GM18505 (cell line): ENCODE results near the gene ITPR1.

Experiments
- ATAC-seq: cut with Tn5 transposase; IDR thresholded peaks from one replicate; pipeline ENCODE4 v1.9.1; 2021; ENCODE audit not compliant: unreplicated experiment
- POLR2A ChIP-seq: IDR thresholded peaks from 4 replicates; pipeline ENCODE4 v1.6.1; 2011; ENCODE audit warnings: borderline replicate concordance; ENCODE audit not compliant: insufficient read depth, insufficient read length; ENCODE audit errors: extremely low read depth

The ITPR1 gene

DNA sequence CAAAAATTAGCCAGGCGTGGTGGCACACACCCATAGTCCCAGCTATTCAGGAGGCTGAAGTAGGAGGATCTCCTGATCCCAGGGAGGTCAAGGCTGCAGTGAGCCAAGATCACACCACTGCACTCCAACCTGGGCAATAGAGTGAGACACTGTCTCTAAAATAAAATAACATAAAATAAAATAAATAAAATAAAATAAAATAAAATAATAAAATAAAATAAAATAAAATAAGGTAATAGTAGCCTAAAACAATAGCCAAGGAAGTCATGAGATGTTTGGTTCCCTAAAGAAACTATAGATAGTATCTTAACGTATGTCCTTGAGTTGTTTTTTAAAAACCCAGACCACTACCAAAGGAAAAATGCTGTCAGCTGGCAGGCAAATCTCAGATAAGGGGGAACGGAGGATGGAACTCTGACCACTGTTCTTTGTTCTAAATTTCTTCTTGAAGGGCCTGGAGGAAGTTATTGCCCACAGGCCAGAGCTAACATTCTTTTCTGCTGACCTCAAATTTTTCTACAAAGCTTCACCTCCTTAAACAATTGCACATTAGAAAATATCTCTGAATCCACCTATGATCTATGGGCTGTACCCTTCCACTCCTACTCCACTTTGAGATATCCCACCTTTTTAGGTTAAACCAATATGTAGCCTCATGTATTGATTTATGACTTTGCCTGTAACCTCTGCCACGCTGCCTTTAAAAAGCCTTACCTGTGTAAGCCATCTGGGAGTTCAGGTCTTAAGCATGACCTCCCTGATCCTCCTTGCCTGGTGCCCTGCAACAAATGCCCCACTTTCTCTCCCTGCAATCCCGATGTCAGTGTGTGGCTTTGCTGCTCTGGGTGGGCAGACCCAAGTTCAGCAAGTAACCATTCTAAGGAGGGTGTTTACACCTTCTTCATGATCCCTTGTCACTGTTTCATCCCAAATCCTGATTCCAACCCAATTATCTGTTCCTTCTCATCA lies 359.9 kb downstream of the ITPR1 start:
- no peak for ATAC-seq
- no peak for TF ChIP-seq POLR2A

DNA sequence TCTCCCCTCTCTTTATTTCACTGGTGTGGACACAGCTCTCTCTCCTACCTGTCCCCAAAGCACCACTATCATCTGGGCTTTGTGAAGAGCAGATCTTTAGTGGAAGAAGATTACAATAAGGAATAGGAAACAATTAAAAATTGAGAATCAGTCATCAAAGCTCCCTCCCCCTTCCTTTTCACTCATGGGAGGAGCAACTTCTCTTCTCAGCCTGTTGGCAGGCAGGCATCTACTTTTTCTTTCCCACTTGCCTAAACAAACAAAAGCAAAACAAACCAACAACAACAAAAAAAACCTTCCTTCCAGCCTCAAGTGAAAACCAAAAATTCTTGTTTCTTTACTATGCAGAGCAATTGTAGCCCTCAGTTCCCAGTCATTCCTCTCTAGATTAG lies 360.6 kb downstream of the ITPR1 start:
- no peak for TF ChIP-seq POLR2A
- ATAC-seq = no peak

DNA sequence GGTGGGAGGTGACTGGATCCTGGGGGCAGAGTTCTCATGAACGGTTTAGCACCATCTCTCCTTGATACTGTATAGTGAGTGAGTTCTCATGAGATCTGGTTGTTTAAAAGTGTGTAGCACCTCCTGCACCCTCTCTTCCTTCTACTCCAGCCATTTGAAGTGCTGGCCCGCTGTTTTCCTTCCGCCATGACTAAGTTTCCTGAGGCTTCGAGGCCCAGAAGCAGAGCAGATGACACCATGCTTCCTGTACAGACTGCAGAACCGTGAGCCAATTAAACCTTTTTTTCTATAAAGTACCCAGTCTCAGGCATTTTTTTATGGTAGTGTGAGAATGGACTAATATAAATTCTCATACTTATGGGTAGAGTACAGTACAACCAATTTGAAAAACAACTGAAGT lies 362.5 kb downstream of the ITPR1 start:
- no peak for TF ChIP-seq POLR2A
- ATAC-seq = no peak

DNA sequence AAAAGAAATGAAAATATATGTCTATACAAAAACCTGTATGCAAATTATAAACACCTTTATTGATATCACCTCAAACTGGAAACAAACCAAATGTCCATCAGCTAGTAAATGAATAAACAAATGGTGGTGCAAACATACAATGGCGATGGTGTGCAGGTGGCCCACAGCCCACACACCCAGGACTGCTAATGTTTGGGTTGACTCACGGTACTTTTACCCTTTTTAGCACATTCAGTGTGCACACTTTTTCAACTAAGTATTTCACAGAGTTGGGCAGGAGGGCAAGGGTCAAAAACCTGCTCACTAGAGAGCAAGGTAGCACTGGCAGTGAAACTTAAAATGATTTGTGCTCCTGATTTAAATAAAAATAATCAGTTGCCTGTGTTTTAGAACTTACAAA lies 363.0 kb downstream of the ITPR1 start:
- TF ChIP-seq POLR2A = no peak
- ATAC-seq = no peak

- ATAC-seq = no peak
- TF ChIP-seq POLR2A = no peak
Measured at GRCh38 chr3:4856564-4856963, 363.4 kb downstream of the ITPR1 start.

- no peak for ATAC-seq
- no peak for TF ChIP-seq POLR2A
Measured at GRCh38 chr3:4856986-4857385, 363.8 kb downstream of the ITPR1 start.

DNA sequence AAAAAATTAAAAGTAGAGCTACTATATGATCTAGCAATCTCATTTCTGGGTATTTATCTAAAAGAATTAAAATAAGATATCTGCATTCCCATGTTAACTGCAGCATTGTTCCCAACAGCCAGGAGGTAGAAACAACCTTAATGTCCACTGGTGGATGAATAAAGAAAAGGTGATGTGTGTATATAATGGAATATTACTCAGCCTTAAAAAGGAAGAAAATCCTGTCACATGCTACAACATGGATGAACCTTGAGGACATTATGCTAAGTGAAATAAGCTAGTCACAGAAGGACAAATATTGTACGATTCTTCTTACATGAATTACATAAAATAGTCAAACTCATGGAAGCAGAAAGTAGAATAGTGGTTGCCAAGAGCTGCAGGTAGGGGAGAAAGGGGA lies 366.6 kb downstream of the ITPR1 start:
- no peak for TF ChIP-seq POLR2A
- no peak for ATAC-seq

DNA sequence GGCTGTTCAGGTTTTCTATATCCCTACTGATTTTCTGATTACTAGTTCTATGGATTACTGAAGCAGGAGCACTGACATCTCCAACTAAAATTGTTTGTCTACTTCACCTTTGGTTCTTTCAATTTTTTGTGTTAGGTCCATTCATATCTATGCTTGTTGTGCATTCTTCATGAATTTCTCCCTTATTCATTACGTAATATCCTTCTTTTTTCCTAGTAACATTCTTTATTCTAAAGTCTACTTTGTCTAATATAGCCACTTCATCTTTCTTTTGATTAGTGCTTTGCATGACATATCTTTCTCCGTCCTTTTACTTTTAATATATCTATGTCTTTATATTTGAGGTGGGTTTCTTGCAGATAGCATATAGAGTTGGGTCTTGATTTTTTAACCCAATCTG lies 369.8 kb downstream of the ITPR1 start:
- no peak for TF ChIP-seq POLR2A
- ATAC-seq = no peak

GRCh38 chr3:4864503-4864902 lies 371.4 kb downstream of the ITPR1 start:
- no peak for TF ChIP-seq POLR2A
- no peak for ATAC-seq

DNA sequence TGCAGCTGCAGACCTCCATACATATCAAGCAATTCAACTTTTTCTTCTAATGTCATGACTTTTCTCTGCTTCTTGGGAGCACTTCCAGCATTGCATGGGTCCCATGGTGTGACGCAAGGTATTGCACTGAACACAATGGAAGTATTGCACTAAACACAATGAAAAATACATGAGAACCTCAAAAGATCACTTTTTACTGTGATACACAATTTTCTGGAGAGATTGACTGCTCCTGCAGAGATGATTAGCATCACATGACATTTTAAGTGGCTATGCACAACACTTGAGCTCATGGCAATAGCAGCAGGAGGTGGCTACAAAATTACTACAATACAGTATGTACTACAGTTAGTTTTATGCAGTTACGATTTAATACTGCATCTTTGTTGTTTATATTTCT lies 372.6 kb downstream of the ITPR1 start:
- TF ChIP-seq POLR2A = no peak
- no peak for ATAC-seq

DNA sequence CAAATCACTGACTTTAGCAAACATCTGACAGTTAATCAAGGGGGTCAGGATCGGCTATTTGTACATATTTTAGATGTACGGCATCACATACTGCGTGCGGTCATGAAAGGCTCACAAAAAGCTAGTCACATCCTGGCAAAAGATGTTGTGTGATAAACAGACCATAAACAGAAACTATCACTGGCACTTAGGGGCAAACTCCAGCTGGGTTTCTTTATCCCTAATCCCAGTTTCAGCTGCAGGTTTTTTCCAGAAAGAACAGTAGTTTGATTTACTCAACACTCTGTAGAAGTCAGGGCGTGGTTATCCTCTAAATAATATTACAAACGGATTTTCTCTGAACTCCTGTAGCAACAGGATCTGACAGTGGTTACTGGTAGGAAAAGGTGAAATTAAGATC lies 373.7 kb downstream of the ITPR1 start:
- ATAC-seq = no peak
- TF ChIP-seq POLR2A = no peak

DNA sequence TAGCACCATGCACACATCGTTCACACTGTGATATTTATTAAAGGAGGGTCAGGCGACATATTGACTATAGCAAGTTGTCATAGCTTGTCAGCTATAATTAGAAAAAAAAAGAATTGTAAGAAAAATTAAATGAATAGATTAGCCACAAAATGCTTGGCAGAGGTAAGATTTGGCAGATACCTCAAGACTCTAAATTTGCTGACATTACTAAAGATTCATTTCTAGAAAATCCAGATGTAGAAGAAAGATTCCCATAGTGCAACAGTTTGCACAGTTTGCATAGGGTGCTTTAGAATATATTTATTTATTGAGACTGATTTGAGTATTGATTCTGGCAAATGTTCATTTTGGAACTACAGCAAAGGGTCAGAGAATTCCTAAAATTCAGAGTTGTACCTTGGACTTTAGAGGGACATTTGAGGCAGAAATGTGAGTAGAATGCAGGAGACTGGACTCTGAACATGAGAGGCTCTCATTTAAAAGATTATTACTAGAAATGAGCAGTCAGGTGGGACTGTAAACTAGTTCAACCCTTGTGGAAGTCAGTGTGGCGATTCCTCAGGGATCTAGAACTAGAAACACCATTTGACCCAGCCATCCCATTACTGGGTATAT lies 384.1 kb downstream of the ITPR1 start:
- ATAC-seq = no peak
- no peak for TF ChIP-seq POLR2A

DNA sequence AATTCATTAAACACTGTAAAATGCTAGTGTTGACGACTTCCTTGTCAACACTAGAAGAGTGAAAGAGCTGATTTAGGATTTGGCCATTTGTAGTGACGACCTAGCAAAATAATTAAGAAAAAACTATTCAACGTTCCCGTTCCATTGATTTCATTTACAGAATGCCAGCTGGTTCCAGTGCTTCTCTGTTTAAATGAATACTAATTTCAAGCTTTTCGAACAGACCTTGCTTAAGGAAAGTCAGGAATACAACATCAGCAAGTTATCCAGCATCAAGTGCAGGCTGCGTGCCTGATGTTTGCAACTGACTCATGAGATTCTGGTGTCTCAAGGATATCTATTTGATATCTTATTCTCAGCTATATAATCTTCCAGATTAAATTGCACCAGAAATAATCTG lies 387.7 kb downstream of the ITPR1 start:
- ATAC-seq = no peak
- no peak for TF ChIP-seq POLR2A

DNA sequence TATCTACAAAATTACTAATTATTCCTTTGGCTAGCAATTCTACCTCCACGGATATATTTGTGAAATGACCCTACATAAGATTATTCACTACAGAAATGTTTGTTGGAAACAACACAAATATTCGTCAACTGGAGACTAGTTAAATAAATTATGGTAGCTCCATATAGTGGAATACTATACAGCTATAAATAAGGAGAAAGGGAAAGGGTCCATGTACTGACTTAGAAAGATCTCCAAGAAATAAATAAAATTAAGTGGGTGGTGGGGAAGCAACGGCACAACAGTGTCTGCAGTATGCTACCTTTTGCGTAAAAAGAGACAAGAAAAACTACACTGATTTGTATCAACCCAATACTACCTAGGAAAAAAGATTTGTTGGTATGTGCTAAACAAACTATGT lies 389.4 kb downstream of the ITPR1 start:
- no peak for ATAC-seq

More for the DNA sequence above, 389.4 kb downstream of the ITPR1 start:
- TF ChIP-seq POLR2A = no peak
